Kidney epithelial cell (primary cell): ENCODE results near the gene YBEY. TPM values are rescaled to one million over a fixed set of nuclear protein-coding genes. Genes with fewer than 3 reads are reported as not detected.

Experiments
- DNase-seq: peaks from one replicate; pipeline ENCODE4 v3.0.0-alpha.2; 2010; ENCODE audit warnings: low read depth
- H3K27me3 ChIP-seq: 2 replicates; pipeline ENCODE4 v1.6.0; 2011; ENCODE audit warnings: low read length; ENCODE audit not compliant: control insufficient read depth, insufficient read depth
- H3K36me3 ChIP-seq: 2 replicates; pipeline ENCODE4 v1.5.1; 2011; ENCODE audit warnings: low read length; ENCODE audit not compliant: control insufficient read depth, insufficient read depth
- H3K4me3 ChIP-seq: 2 replicates; pipeline ENCODE4 v1.5.1; 2011; ENCODE audit warnings: low read depth, mild to moderate bottlenecking, control low read depth, low read length
- total RNA-seq: library from RNA; depleted of rRNA; stranded (reverse); fragments of >200 nt; gene quantifications from 2 replicates; pipeline ENCODE4 v1.2.3, GENCODE V29; 2015
- TF ChIP-seq, protein P1 (sequence below): IDR thresholded peaks from 2 replicates; pipeline ENCODE4 v1.5.1; 2011; ENCODE audit warnings: mild to moderate bottlenecking, moderate library complexity, low read length, control low read depth, inconsistent platforms; ENCODE audit not compliant: insufficient read depth, poor library complexity, severe bottlenecking

Gene YBEY
- total RNA-seq, 1 donor from 2014 or later: 23.7 TPM

DNA sequence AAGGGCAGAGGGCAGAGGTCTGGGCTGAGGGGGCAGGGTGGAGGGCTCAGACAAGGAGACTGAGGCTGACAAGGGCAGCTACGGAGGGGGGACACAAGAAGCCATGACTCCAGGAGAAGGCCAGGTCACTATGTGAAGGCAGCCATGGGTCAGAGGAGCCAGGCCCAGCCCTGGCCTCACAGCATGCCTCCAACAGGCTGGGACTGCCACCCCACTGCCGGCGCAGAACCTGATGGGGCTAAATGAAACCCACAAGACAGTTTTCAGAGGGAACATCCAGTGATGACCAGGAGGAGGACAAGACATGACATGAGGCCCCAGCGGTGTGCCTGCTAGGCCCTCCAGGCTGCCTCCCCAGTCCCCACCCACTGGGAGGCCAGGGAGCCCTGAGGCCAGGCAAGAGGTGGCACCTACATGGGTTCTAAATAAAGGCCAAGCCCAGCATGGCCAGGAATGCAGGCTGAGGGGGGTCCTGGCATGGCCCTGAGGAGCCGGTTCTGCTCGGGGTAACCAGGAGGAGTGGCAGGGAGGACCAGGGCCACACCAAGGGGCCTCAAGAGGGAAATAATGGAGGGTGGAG, 30.3 kb upstream of the YBEY start:
- Histone ChIP-seq H3K27me3 (no peaks in the 10 kb centered on the region), H3K36me3 (peaks cover 12% of the 10 kb centered on the region), H3K4me3 (no peak overlapping the region)
- no peak for DNase-seq
- TF ChIP-seq, protein P1, sequence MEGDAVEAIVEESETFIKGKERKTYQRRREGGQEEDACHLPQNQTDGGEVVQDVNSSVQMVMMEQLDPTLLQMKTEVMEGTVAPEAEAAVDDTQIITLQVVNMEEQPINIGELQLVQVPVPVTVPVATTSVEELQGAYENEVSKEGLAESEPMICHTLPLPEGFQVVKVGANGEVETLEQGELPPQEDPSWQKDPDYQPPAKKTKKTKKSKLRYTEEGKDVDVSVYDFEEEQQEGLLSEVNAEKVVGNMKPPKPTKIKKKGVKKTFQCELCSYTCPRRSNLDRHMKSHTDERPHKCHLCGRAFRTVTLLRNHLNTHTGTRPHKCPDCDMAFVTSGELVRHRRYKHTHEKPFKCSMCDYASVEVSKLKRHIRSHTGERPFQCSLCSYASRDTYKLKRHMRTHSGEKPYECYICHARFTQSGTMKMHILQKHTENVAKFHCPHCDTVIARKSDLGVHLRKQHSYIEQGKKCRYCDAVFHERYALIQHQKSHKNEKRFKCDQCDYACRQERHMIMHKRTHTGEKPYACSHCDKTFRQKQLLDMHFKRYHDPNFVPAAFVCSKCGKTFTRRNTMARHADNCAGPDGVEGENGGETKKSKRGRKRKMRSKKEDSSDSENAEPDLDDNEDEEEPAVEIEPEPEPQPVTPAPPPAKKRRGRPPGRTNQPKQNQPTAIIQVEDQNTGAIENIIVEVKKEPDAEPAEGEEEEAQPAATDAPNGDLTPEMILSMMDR: no peak

DNA sequence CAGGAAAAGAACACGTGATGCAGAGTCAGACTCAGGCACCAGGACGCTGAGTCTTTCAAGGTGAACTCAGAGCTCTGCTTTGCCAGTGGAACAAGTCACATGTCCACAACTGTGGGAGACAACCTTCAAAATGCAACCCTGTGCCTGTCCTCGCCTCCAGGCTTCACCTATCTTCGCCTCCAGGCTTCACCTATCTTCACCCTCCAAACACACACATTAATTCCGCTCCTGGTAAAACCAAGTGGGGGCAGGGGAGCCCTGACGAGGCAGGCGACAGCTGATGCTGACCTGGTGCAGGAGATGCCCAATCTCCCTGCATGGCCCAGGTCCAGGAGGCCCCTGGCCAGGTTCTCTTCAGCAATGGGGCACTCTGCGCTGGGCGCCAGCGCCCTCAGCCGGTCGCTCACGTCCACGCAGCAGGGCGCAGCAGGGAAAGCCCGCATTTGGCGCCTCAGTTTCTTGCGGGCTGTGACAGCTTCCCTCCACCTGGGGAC, 29.6 kb upstream of the YBEY start:
- Histone ChIP-seq H3K4me3 (no peak overlapping the region), H3K27me3 (no peaks in the 10 kb centered on the region), H3K36me3 (peaks cover 14% of the 10 kb centered on the region)
- TF ChIP-seq, protein P1: no peak
- DNase-seq: no peak

DNA sequence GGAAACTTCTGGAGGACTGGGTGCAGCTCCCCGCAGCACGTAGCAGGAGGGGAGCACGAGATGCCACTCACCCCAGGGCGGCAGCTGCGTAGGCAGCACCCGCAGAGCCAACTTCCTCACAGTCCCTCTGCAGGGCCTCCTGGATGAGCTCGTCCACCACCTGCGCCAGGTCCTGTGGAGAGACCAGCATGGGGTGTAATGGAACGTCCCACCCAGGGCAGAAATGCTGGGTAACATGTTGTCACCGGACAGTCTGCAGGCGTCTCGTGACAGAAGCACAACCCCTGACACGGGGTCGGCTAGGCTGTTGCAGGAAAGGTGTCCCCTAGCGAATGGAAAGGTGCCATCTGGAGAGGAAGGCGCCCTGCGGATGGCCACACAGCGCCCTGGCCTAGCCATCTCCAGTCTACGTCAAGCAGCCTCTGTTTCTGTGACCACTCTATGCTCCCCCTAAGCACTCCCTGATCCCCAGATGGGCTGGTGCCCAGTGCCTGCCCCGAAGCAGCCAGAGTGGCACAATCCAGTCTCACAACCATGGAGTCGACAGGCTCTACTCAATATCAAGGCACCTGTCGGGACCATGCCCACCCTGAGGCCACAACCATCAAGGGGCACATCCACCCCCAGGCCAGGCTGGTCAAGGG, 22.0 kb upstream of the YBEY start:
- TF ChIP-seq, protein P1: no peak
- DNase-seq: no peak
- H3K36me3 ChIP-seq: peaks cover 5% of the 10 kb centered on the region
- no peaks in the 10 kb centered on the region for H3K27me3 ChIP-seq
- no peak overlapping the region for H3K4me3 ChIP-seq

- no peak for DNase-seq
- Histone ChIP-seq H3K27me3 (no peaks in the 10 kb centered on the region), H3K36me3 (peaks cover 5% of the 10 kb centered on the region), H3K4me3 (no peak overlapping the region)
- TF ChIP-seq, protein P1: no peak
Measured at GRCh38 chr21:46264690-46265144, 21.4 kb upstream of the YBEY start.

GRCh38 chr21:46265736-46266525, 20.2 kb upstream of the YBEY start:
- DNase-seq: no peak
- TF ChIP-seq, protein P1: no peak
- H3K27me3 ChIP-seq: no peaks in the 10 kb centered on the region
- peaks cover 5% of the 10 kb centered on the region for H3K36me3 ChIP-seq
- no peak overlapping the region for H3K4me3 ChIP-seq
